SK-N-SH treated with all-trans-retinoic acid at 6 μM for 48 hours (cell line): ENCODE results near the gene DNHD1.

Experiments used
- ARNTL ChIP-seq: fragments of 450-650 bp; formaldehyde crosslinking; IDR thresholded peaks from 2 replicates; pipeline ENCODE4 v1.5.0; 2020; ENCODE audit warnings: low read depth, mild to moderate bottlenecking, moderate library complexity, borderline replicate concordance
- ESRRG ChIP-seq: fragments of 250-450 bp; sonication (Bioruptor Pico); IDR thresholded peaks from 2 replicates; pipeline ENCODE4 v1.6.1; 2021; ENCODE audit warnings: mild to moderate bottlenecking
- TSHZ2 ChIP-seq: fragments of 250-450 bp; sonication (Bioruptor Pico); IDR thresholded peaks from 2 replicates; pipeline ENCODE4 v1.5.0; 2020; ENCODE audit warnings: mild to moderate bottlenecking, moderate library complexity
- ZFP3 ChIP-seq: fragments of 250-450 bp; sonication (Bioruptor Pico); IDR thresholded peaks from 2 replicates; pipeline ENCODE4 v1.5.0; 2020; ENCODE audit warnings: mild to moderate bottlenecking, moderate library complexity
- ZNF565 ChIP-seq: fragments of 450-650 bp; formaldehyde crosslinking; conservative IDR thresholded peaks from 2 replicates; pipeline ENCODE4 v1.5.0; 2020; ENCODE audit warnings: low read depth, mild to moderate bottlenecking, moderate library complexity

GRCh38 chr11:6598555-6598954, 101.5 kb downstream of the DNHD1 start:
- no peak for TF ChIP-seq ZNF565 (CRISPR knock-in tag)
- no peak for TF ChIP-seq ZFP3 (CRISPR knock-in tag)
- TF ChIP-seq ARNTL (CRISPR knock-in tag), result no peak
- no peak for TF ChIP-seq ESRRG (CRISPR knock-in tag)
- TF ChIP-seq TSHZ2 (CRISPR knock-in tag), result no peak
